ENCODE measurements around the gene TMEM50A.
"Not testable (repeated sequence)": the region's sequence is repeated elsewhere in the genome, so short reads cannot be mapped to it uniquely, and the experiment has no call there.

- not testable (repeated sequence) for TF ChIP-seq CTCF, POLR2A (IDR thresholded peaks at IDR 0.05)
Measured at GRCh38 chr1:25387096-25387495, 49.0 kb downstream of the TMEM50A start.

All from lower leg skin (tissue), 3 donors.